Effector memory CD4-positive, alpha-beta T cell (primary cell): ENCODE measurements around the gene ALOX5.

Source experiments
- DNase-seq, 3 donors: peaks; one replicate each; pipeline ENCODE4 v3.0.0-alpha.2; 2020
- H3K27ac ChIP-seq: 2 replicates; pipeline ENCODE4 v1.7.0; 2013; ENCODE audit warnings: mild to moderate bottlenecking, low read length, moderate library complexity; ENCODE audit not compliant: insufficient read depth, poor library complexity, severe bottlenecking
- H3K27me3 ChIP-seq: replicated peaks from 2 replicates; pipeline ENCODE4 v1.7.0; 2013; ENCODE audit warnings: mild to moderate bottlenecking, low read length; ENCODE audit not compliant: insufficient read depth, control insufficient read depth, poor library complexity, severe bottlenecking
- H3K36me3 ChIP-seq: 2 replicates; pipeline ENCODE4 v1.7.0; 2013; ENCODE audit warnings: mild to moderate bottlenecking, low read length, moderate library complexity; ENCODE audit not compliant: control insufficient read depth, insufficient read depth
- H3K4me1 ChIP-seq: 2 replicates; pipeline ENCODE4 v1.7.0; 2013; ENCODE audit warnings: low read length, mild to moderate bottlenecking; ENCODE audit not compliant: control insufficient read depth, insufficient read depth, poor library complexity, severe bottlenecking
- H3K4me3 ChIP-seq: 2 replicates; pipeline ENCODE4 v1.7.0; 2013; ENCODE audit warnings: low read length, low read depth, mild to moderate bottlenecking; ENCODE audit not compliant: insufficient read depth, poor library complexity, severe bottlenecking
- H3K9me3 ChIP-seq: 2 replicates; pipeline ENCODE4 v1.7.0; 2013; ENCODE audit warnings: mild to moderate bottlenecking, low read length, moderate library complexity; ENCODE audit not compliant: control insufficient read depth

Gene ALOX5

DNA sequence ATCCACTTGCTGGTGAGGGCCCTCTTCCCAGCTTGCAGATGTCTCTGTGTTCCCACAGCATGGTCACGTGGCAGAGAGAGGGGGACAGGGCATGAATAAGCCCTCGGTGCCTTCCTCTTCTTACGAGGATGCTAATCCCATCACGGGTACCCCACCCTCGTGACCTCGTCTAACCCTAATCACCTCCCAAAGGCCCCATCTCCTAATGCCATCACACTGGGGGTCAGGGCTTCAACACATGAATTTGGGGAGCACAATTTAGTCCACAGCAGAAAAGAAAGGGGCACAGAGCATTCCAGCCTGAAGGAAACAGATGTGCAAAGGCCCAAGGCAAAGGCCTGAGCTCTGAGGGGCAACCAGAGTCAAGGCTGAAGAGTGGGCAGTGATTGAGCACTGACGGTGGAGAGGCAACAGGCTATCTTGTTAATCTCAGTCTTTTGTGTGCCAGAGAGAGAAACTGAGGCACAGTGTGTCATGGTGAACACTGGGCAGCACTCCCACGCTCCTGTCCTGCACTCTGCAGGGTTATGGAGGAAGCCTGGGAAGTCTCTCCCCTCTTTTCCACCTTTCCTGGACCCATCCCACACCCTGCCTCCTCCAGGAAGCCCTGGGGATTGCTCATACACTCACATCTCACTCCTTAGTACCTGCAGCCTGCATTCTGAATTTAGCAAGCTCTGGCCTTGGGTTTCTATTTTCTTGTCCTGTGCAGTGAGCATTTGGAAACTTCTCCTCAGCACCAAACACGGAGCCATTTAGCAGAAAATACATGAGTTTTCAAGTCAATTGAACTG is 49.0 kb downstream of the ALOX5 start:
- no peak overlapping the region for H3K4me3 ChIP-seq
- H3K9me3 ChIP-seq: no peaks in the 10 kb centered on the region
- no peaks in the 10 kb centered on the region for H3K27me3 ChIP-seq
- peak overlapping the region; percentile 86 for H3K27ac ChIP-seq
- H3K36me3 ChIP-seq: no peaks in the 10 kb centered on the region
- peaks cover 50% of the 10 kb centered on the region for H3K4me1 ChIP-seq
- no peak for DNase-seq

DNA sequence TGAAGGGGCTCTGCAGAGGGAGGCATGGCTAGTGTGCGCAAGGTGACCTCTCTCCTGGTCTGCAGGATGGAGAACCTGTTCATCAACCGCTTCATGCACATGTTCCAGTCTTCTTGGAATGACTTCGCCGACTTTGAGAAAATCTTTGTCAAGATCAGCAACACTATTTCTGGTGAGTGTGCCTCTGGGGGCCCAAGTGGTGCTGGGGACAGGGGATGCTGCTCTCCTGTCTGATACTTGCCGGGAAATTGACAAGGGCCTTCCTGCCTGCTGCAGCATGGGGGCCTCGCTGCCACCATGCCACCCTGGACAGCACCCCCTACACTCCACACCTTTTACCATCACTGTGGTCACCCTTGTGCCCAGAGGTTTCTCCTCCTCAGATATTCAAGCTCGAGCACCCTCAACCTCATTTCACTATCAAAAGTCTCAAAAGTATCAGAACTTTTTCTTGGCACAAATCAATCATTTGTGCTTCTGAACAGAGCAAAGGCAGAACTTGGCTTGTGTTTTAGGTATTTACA is 50.0 kb downstream of the ALOX5 start:
- Histone ChIP-seq H3K27ac (no peak overlapping the region), H3K27me3 (no peaks in the 10 kb centered on the region), H3K4me1 (peaks cover 44% of the 10 kb centered on the region), H3K36me3 (no peaks in the 10 kb centered on the region), H3K9me3 (no peaks in the 10 kb centered on the region), H3K4me3 (no peak overlapping the region)
- DNase-seq: no peak

DNA sequence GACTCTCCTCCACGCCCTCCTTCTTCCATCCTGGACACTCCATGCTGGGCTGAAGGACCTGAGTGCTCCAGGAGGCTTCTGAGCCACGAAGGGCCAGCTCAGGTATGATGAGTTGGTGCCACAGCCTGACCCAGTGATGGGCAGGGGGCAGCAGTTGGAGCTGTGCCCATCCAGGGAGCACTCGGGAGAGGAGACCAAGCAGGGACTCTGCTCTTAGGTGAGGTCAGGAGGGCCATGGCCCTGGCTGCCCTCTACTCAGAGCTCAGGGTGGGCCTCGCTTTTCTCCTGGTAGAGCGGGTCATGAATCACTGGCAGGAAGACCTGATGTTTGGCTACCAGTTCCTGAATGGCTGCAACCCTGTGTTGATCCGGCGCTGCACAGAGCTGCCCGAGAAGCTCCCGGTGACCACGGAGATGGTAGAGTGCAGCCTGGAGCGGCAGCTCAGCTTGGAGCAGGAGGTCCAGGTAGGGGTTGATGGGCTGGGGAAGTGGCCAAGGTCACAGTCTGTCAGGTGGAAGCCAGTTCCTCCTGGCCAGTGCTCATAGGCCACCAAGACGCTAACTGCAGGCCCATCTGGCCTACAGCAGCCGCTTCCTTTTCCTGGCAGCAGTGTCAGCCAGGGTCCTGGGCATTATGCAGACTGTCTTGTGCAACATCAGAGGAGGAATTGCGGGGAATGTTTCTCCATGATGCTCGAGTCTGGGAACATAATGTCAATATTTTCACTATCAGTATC is 50.8 kb downstream of the ALOX5 start:
- H3K36me3 ChIP-seq: no peaks in the 10 kb centered on the region
- no peak overlapping the region for H3K27ac ChIP-seq
- no peaks in the 10 kb centered on the region for H3K27me3 ChIP-seq
- H3K4me3 ChIP-seq: no peak overlapping the region
- no peak for DNase-seq
- no peaks in the 10 kb centered on the region for H3K9me3 ChIP-seq
- H3K4me1 ChIP-seq: peaks cover 39% of the 10 kb centered on the region

DNA sequence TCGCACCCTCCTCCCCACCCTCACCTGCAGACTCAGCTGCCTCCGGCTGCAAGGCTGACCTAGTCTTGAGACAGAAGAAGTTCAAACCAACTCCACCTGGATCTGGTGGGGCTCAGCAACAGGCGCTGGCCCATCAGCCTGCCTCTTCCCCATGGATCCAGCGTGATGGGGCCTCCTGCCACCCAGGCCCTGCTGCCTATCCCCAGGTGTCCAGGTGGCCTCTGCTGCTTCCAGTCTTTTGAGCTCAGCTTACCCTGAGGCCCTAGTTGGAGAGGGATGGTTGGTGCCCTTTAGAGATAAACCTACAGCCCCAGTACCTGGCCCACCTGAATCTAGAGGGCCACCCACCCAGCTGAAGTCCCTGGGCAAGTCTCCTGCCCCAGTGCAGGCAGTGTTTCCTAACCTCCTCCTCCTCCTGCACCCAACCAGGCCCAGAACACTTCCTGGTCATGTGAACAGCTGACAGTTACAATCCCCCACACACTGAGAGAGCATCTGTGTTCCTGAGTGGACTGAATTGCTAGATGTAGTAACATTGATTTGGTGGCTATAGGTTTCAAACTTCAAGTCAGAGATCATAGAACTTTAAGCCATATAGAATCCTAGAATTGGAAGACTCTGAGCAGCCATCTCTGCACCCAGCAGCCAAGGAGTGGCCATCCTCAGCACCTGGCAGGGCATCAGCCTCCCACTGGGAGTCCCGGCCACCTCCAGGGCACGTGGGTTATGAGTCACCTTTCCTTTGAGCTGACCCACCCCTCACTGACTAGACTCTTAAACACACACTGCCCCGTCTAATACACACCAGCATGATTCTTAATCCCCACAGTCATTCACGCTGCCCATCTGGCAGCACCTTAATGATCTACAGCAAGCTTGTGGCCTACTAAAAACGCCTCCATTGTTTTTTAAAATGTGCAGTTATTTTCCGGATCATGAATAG is 51.9 kb downstream of the ALOX5 start:
- Histone ChIP-seq H3K27ac (no peak overlapping the region), H3K27me3 (no peaks in the 10 kb centered on the region), H3K4me1 (peaks cover 32% of the 10 kb centered on the region), H3K4me3 (no peak overlapping the region), H3K9me3 (no peaks in the 10 kb centered on the region), H3K36me3 (no peaks in the 10 kb centered on the region)
- no peak for DNase-seq

DNA sequence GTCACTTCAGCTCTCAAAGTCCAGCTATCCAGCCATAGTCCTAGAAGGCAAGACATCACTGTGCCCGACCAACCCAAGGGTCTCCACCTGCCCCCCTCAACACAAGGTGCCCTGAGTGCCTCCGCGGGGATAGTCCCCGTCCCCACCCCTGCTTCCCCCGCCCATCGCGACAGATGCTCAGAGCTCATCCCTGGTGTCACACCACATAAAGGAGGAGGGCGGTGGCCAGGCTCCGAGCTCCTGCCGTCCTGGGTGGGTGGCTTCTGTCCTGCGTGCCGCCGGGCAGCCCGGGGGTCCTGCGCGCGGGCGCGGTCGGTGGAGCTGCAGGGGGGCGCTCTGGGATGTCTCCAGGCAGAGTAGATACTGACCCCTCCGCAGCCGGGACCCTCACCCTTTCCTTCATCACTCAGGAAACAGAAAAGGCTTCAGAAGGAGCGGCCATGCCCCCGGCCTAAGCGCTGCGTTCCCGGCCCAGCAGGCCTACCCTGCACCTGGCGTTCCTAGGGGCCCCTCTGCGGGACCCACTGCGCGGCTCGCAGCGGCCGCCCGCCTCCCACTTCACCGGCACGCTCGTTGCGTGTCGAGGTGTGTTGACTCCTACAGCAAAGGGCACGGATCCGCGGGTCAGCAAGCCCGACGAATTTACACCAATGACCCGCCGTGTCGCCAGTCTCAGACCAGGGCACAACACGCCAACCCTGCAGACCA is 53.4 kb downstream of the ALOX5 start:
- Histone ChIP-seq H3K27me3 (no peaks in the 10 kb centered on the region), H3K4me3 (no peak overlapping the region), H3K36me3 (no peaks in the 10 kb centered on the region), H3K27ac (no peak overlapping the region), H3K9me3 (no peaks in the 10 kb centered on the region), H3K4me1 (peaks cover 17% of the 10 kb centered on the region)
- no peak for DNase-seq

DNA sequence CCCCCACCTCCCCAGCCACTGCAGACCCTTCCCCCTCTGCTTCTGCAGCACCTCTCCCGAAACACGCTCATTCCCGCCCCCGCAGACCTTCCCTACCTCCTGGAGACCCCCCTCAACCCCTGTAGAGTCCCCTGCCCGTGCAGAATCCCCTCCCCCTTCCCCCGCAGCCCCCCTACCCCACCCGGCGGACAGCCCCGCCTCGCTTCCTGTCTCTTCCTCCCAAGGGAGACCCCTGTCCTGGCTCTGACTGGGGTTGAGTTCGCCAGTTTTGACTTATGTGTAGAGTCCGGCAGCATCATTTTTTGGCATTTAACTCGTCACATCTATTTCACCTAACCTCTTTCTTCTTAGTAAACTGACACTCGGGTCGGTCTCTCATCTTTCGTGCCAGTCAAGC is 54.0 kb downstream of the ALOX5 start:
- Histone ChIP-seq H3K36me3 (no peaks in the 10 kb centered on the region), H3K4me3 (no peak overlapping the region)
- DNase-seq: no peak

DNA sequence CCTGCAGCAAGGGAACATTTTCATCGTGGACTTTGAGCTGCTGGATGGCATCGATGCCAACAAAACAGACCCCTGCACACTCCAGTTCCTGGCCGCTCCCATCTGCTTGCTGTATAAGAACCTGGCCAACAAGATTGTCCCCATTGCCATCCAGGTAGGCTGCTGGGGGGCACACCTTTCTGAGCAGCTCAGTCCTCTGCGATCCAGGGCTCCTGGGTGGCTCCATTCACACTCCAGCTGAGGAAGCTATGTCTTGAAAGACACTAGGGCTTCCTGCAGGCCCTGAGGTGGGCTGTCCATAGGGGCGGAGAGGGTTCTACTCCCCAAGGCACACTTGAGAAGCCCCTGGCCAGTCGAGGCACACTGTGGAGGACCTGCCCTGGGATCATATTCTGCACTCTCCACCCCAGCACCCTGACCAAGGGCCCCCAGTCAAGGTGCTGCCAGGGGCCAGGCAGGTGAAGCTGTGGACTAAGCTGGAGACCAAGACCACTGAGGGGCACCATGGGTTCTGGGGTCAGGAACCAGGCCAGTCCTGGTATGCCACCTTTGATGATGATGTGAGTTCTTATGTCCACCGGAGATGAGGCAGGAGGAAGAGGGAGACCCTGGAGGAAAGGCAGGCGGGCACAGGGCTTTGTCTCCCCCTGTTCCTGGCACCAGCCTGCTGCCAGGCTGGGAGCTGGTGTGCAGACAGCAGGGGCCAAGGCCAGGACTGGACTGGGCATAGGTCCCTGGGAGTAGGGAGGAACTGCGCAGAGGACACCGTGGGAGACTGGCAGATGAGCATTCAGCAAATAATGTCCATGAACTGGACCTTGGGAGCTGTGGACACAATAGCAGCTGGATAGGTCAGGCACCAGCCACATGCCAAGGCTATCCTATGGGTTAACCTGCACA is 54.8 kb downstream of the ALOX5 start:
- Histone ChIP-seq H3K27ac (no peak overlapping the region), H3K36me3 (no peaks in the 10 kb centered on the region), H3K4me1 (peaks cover 15% of the 10 kb centered on the region), H3K9me3 (no peaks in the 10 kb centered on the region), H3K4me3 (no peak overlapping the region), H3K27me3 (no peaks in the 10 kb centered on the region)
- no peak for DNase-seq

More for the DNA sequence above, 54.0 kb downstream of the ALOX5 start:
- Histone ChIP-seq H3K27me3 (no peaks in the 10 kb centered on the region), H3K27ac (no peak overlapping the region), H3K9me3 (no peaks in the 10 kb centered on the region), H3K4me1 (peaks cover 12% of the 10 kb centered on the region)

DNA sequence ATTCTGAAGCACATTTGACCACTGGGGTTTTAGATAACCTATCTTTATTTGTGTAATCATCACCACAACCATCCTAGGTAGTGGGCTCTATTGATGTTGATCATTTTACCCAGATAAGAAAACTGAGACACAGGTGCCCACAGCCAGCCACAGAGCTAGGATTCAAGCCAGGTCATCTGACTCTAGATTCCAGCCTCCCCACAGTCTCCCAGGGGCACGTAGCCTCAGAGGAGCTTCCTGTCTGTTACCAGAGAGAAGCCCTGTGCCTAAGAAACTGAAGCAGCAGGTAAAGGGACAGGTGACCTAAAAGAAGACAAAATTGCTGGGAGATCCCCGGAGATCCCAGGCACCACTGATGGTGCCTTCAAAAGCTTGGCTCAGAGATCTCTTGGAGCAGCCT is 55.8 kb downstream of the ALOX5 start:
- Histone ChIP-seq H3K27ac (no peak overlapping the region), H3K27me3 (no peaks in the 10 kb centered on the region)

More for the DNA sequence above, 55.8 kb downstream of the ALOX5 start:
- Histone ChIP-seq H3K4me3 (no peak overlapping the region), H3K9me3 (no peaks in the 10 kb centered on the region), H3K4me1 (peaks cover 10% of the 10 kb centered on the region), H3K36me3 (no peaks in the 10 kb centered on the region)
- no peak for DNase-seq
